Measurements from ENCODE around the gene PDZD2. TPM values are rescaled to one million over a fixed set of nuclear protein-coding genes. Genes with fewer than 3 reads are reported as not detected.

The PDZD2 gene
- total RNA-seq, 1 experiment from 2014 or later = 23.0 TPM

DNA sequence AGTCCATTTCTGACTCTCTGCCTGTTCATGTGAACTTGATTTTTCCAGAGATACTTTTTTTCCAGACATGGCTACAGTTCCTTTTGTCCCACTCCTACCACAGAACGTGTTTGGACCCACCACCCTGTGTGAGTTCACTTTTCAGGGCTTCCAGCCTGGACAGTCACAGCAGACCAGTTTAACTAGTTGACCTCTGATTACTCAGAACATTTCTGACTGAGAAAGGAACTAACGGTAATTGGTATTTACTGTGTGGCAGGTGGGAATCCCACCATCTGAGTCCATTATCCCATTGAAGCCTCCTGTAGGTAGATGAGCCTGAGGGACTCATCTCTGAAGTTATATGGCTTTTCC is 325.1 kb downstream of the PDZD2 start:
- H3K4me3 Mint-ChIP-seq (ENCODE audit: unreplicated experiment) = no peak overlapping the region
- DNase-seq (ENCODE audit: unreplicated experiment) = no peak
- ChIA-PET CTCF (no interaction called here), POLR2A (no interaction called here)
- peaks cover 11% of the 10 kb centered on the region for H3K4me1 Mint-ChIP-seq (ENCODE audit: insufficient read depth, unreplicated experiment)
- peaks cover 18% of the 10 kb centered on the region for H3K36me3 Mint-ChIP-seq (ENCODE audit: insufficient read depth, unreplicated experiment)
- no peak for TF ChIP-seq CTCF (IDR thresholded peaks at IDR 0.05; ENCODE audit: unreplicated experiment)
- BruUV-seq (replicated peaks) = no TSS peak
- H3K27ac Mint-ChIP-seq (ENCODE audit: low read depth, unreplicated experiment) = no peak overlapping the region
- H3K9me3 Mint-ChIP-seq (ENCODE audit: unreplicated experiment) = no peaks in the 10 kb centered on the region
- intact Hi-C loops (cut with micrococcal nuclease) = no loop called here
- H3K27me3 Mint-ChIP-seq (ENCODE audit: insufficient read depth, unreplicated experiment) = no peaks in the 10 kb centered on the region

DNA sequence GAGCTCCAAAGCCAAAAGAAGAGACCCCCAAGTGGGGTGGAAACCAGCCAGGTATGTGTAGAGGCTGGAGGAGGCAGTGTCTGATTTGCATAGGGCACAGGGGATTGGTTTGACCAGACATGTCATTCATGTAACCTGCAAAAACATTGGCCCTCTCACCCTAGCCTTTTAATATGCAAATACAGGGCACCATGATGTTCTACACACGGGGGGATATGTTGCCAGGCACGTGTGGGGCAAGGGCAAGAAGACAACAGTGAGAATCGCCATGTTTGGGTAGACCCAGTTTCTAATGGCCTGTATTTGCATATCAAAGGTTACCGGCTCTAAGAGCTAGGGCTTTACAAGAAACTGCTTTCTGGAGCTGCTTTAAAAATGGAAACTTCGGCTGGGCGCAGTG is 326.3 kb downstream of the PDZD2 start:
- BruUV-seq (replicated peaks) = no TSS peak
- peaks cover 9% of the 10 kb centered on the region for H3K36me3 Mint-ChIP-seq (ENCODE audit: insufficient read depth, unreplicated experiment)
- H3K4me1 Mint-ChIP-seq (ENCODE audit: insufficient read depth, unreplicated experiment) = peaks cover 13% of the 10 kb centered on the region
- DNase-seq (ENCODE audit: unreplicated experiment) = no peak
- no peaks in the 10 kb centered on the region for H3K27me3 Mint-ChIP-seq (ENCODE audit: insufficient read depth, unreplicated experiment)
- H3K9me3 Mint-ChIP-seq (ENCODE audit: unreplicated experiment) = no peaks in the 10 kb centered on the region
- ChIA-PET POLR2A (interaction anchor here (0.7 to 1.6 kb wide), 2 partner anchors 17 to 94 kb away, joined by 3 to 5 read pairs; no protein-coding TSS in a partner anchor), CTCF (interaction anchor here (0.6 to 1.2 kb wide), 4 partner anchors 16 to 88 kb away, joined by 3 to 4 read pairs (median 3); no protein-coding TSS in a partner anchor)
- intact Hi-C loops (cut with micrococcal nuclease) = no loop called here
- H3K27ac Mint-ChIP-seq (ENCODE audit: low read depth, unreplicated experiment) = no peak overlapping the region
- H3K4me3 Mint-ChIP-seq (ENCODE audit: unreplicated experiment) = no peak overlapping the region
- TF ChIP-seq CTCF (IDR thresholded peaks at IDR 0.05; ENCODE audit: unreplicated experiment) = no peak

DNA sequence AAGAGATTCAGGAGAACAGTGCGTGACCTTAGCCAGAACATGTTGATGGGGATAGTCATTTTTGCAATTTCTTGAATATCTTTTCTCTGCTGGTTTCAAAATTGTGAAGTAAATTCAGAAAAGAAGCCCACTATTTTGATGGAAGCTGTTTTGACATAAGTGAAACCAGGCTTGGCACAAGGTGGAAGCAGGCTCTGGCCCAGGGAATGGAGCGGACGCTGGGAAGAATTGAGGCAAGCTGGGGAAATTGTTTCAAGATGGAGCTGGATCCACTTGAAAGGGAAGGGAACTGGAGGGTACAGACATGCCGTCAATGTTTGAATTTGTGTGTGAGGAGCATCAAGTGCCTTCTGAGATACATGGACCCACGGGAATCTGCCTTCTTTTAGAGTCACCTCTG is 328.0 kb downstream of the PDZD2 start:
- DNase-seq (ENCODE audit: unreplicated experiment) = no peak
- ChIA-PET CTCF (no interaction called here), POLR2A (no interaction called here)
- Mint-ChIP-seq H3K36me3 (ENCODE audit: insufficient read depth, unreplicated experiment) (peaks cover 7% of the 10 kb centered on the region), H3K4me1 (ENCODE audit: insufficient read depth, unreplicated experiment) (peaks cover 13% of the 10 kb centered on the region), H3K4me3 (ENCODE audit: unreplicated experiment) (no peak overlapping the region), H3K27me3 (ENCODE audit: insufficient read depth, unreplicated experiment) (no peaks in the 10 kb centered on the region), H3K9me3 (ENCODE audit: unreplicated experiment) (no peaks in the 10 kb centered on the region), H3K27ac (ENCODE audit: low read depth, unreplicated experiment) (no peak overlapping the region)
- TF ChIP-seq CTCF (IDR thresholded peaks at IDR 0.05; ENCODE audit: unreplicated experiment) = no peak
- no TSS peak for BruUV-seq (replicated peaks)
- intact Hi-C loops (cut with micrococcal nuclease) = no loop called here

- Mint-ChIP-seq H3K4me3 (ENCODE audit: unreplicated experiment) (no peak overlapping the region), H3K27ac (ENCODE audit: low read depth, unreplicated experiment) (no peak overlapping the region), H3K4me1 (ENCODE audit: insufficient read depth, unreplicated experiment) (peaks cover 13% of the 10 kb centered on the region), H3K9me3 (ENCODE audit: unreplicated experiment) (no peaks in the 10 kb centered on the region), H3K36me3 (ENCODE audit: insufficient read depth, unreplicated experiment) (peaks cover 11% of the 10 kb centered on the region), H3K27me3 (ENCODE audit: insufficient read depth, unreplicated experiment) (no peaks in the 10 kb centered on the region)
- intact Hi-C loops (cut with micrococcal nuclease) = no loop called here
- TF ChIP-seq CTCF (IDR thresholded peaks at IDR 0.05; ENCODE audit: unreplicated experiment) = no peak
- no peak for DNase-seq (ENCODE audit: unreplicated experiment)
- ChIA-PET POLR2A (interaction anchor here (1.3 kb wide), 1 partner anchor 23 kb away, joined by 3 read pairs; no protein-coding TSS in a partner anchor), CTCF (interaction anchor here (0.6 kb wide), 1 partner anchor 182 kb away, joined by 3 read pairs; no protein-coding TSS in a partner anchor)
- no TSS peak for BruUV-seq (replicated peaks)
Measured at GRCh38 chr5:31967461-31967860, 328.5 kb downstream of the PDZD2 start.
